SK-N-SH treated with all-trans-retinoic acid at 6 μM for 48 hours (cell line): ENCODE results near the gene TP53BP2.
A peak's percentile ranks its signal among the peaks of the same experiment; 100 is the strongest.

Experiments used
- ATAC-seq: fragments of 200-7000 bp; cut with Tn5 transposase; 3 replicates; pipeline ENCODE4 v1.9.1; 2020; ENCODE audit warnings: mild to moderate bottlenecking, moderate library complexity
- ARNTL ChIP-seq: fragments of 450-650 bp; formaldehyde crosslinking; IDR thresholded peaks from 2 replicates; pipeline ENCODE4 v1.5.0; 2020; ENCODE audit warnings: low read depth, mild to moderate bottlenecking, moderate library complexity, borderline replicate concordance
- BACH2 ChIP-seq: fragments of 250-450 bp; sonication (Bioruptor Pico); IDR thresholded peaks from 2 replicates; pipeline ENCODE4 v1.9.0; 2021; ENCODE audit warnings: mild to moderate bottlenecking, borderline replicate concordance
- CREB5 ChIP-seq: fragments of 250-450 bp; sonication (Bioruptor Pico); IDR thresholded peaks from 2 replicates; pipeline ENCODE4 v1.5.1; 2020; ENCODE audit warnings: low read depth, mild to moderate bottlenecking, moderate library complexity
- CSDC2 ChIP-seq: fragments of 250-450 bp; sonication (Bioruptor Pico); IDR thresholded peaks from 2 replicates; pipeline ENCODE4 v1.5.0; 2020; ENCODE audit warnings: mild to moderate bottlenecking, moderate library complexity
- CSRNP3 ChIP-seq: fragments of 250-450 bp; sonication (Bioruptor Pico); IDR thresholded peaks from 2 replicates; pipeline ENCODE4 v1.5.1; 2021; ENCODE audit warnings: mild to moderate bottlenecking, moderate library complexity
- ESRRG ChIP-seq: fragments of 250-450 bp; sonication (Bioruptor Pico); IDR thresholded peaks from 2 replicates; pipeline ENCODE4 v1.6.1; 2021; ENCODE audit warnings: mild to moderate bottlenecking
- GLIS3 ChIP-seq: fragments of 250-450 bp; sonication (Bioruptor Pico); IDR thresholded peaks from 2 replicates; pipeline ENCODE4 v1.5.0; 2020; ENCODE audit warnings: mild to moderate bottlenecking, moderate library complexity
- ISL1 ChIP-seq: fragments of 250-450 bp; sonication (Bioruptor Pico); IDR thresholded peaks from 2 replicates; pipeline ENCODE4 v2.1.2; 2022; ENCODE audit warnings: mild to moderate bottlenecking, moderate library complexity
- OSR1 ChIP-seq: fragments of 250-450 bp; sonication (Bioruptor Pico); IDR thresholded peaks from 2 replicates; pipeline ENCODE4 v1.8.0; 2022; ENCODE audit warnings: moderate library complexity, mild to moderate bottlenecking, inconsistent platforms
- PATZ1 ChIP-seq: fragments of 250-450 bp; sonication (Bioruptor Pico); IDR thresholded peaks from 2 replicates; pipeline ENCODE4 v1.8.0; 2020; ENCODE audit warnings: mild to moderate bottlenecking, moderate library complexity, borderline replicate concordance
- POU6F1 ChIP-seq: fragments of 250-450 bp; sonication (Bioruptor Pico); IDR thresholded peaks from 2 replicates; pipeline ENCODE4 v1.8.0; 2021; ENCODE audit warnings: low read depth, mild to moderate bottlenecking, moderate library complexity, borderline replicate concordance
- PPARA ChIP-seq: fragments of 250-450 bp; sonication (Bioruptor Pico); IDR thresholded peaks from 2 replicates; pipeline ENCODE4 v1.5.0; 2020; ENCODE audit warnings: mild to moderate bottlenecking, borderline replicate concordance
- RARB ChIP-seq: fragments of 250-450 bp; sonication (Bioruptor Pico); IDR thresholded peaks from 2 replicates; pipeline ENCODE4 v1.8.0; 2021; ENCODE audit warnings: mild to moderate bottlenecking, moderate library complexity
- SNAI2 ChIP-seq: fragments of 250-450 bp; sonication (Bioruptor Pico); IDR thresholded peaks from 2 replicates; pipeline ENCODE4 v1.5.0; 2020; ENCODE audit warnings: mild to moderate bottlenecking, moderate library complexity
- TCF4 ChIP-seq: fragments of 250-450 bp; sonication (Bioruptor Pico); IDR thresholded peaks from 2 replicates; pipeline ENCODE4 v1.8.0; 2021; ENCODE audit warnings: mild to moderate bottlenecking, moderate library complexity, borderline replicate concordance
- TOX ChIP-seq: fragments of 250-450 bp; sonication (Bioruptor Pico); IDR thresholded peaks from 2 replicates; pipeline ENCODE4 v1.8.0; 2021; ENCODE audit warnings: mild to moderate bottlenecking, moderate library complexity, borderline replicate concordance
- TSHZ2 ChIP-seq: fragments of 250-450 bp; sonication (Bioruptor Pico); IDR thresholded peaks from 2 replicates; pipeline ENCODE4 v1.5.0; 2020; ENCODE audit warnings: mild to moderate bottlenecking, moderate library complexity
- ZC3H10 ChIP-seq: fragments of 250-450 bp; sonication (Bioruptor Pico); IDR thresholded peaks from 2 replicates; pipeline ENCODE4 v1.5.1; 2021; ENCODE audit warnings: mild to moderate bottlenecking, moderate library complexity
- ZFP3 ChIP-seq: fragments of 250-450 bp; sonication (Bioruptor Pico); IDR thresholded peaks from 2 replicates; pipeline ENCODE4 v1.5.0; 2020; ENCODE audit warnings: mild to moderate bottlenecking, moderate library complexity
- ZFP30 ChIP-seq: fragments of 450-650 bp; formaldehyde crosslinking; IDR thresholded peaks from 2 replicates; pipeline ENCODE4 v1.5.0; 2022; ENCODE audit warnings: mild to moderate bottlenecking, moderate library complexity
- ZNF565 ChIP-seq: fragments of 450-650 bp; formaldehyde crosslinking; conservative IDR thresholded peaks from 2 replicates; pipeline ENCODE4 v1.5.0; 2020; ENCODE audit warnings: low read depth, mild to moderate bottlenecking, moderate library complexity
- ZNF70 ChIP-seq: fragments of 450-650 bp; formaldehyde crosslinking; IDR thresholded peaks from 2 replicates; pipeline ENCODE4 v1.5.0; 2020; ENCODE audit warnings: mild to moderate bottlenecking, moderate library complexity
- ZNF8 ChIP-seq: fragments of 450-650 bp; formaldehyde crosslinking; IDR thresholded peaks from 2 replicates; pipeline ENCODE4 v1.5.0; 2020; ENCODE audit warnings: mild to moderate bottlenecking, moderate library complexity

The TP53BP2 gene

GRCh38 chr1:223776075-223776814 lies 69.5 kb downstream of the TP53BP2 start:
- TF ChIP-seq OSR1 (CRISPR knock-in tag) (no peak), PATZ1 (CRISPR knock-in tag) (no peak; the same call in none of the 2 replicates), ZFP3 (no peak), GLIS3 (no peak), ZNF70 (CRISPR knock-in tag) (no peak), ZFP30 (CRISPR knock-in tag) (no peak), TCF4 (CRISPR knock-in tag) (no peak), RARB (CRISPR knock-in tag) (0 out of 2 replicates have a peak, but pooled peaks have one; percentile 22), ARNTL (no peak), PPARA (CRISPR knock-in tag) (no peak), ZNF8 (CRISPR knock-in tag) (no peak), POU6F1 (CRISPR knock-in tag) (no peak), ZNF565 (CRISPR knock-in tag) (no peak), BACH2 (CRISPR knock-in tag) (no peak), TOX (CRISPR knock-in tag) (no peak), CSDC2 (no peak), ZC3H10 (CRISPR knock-in tag) (peak; percentile 45; the same call in 1 of the 2 replicates), TSHZ2 (CRISPR knock-in tag) (no peak), CREB5 (CRISPR knock-in tag) (no peak), CSRNP3 (no peak), ESRRG (CRISPR knock-in tag) (no peak), ISL1 (CRISPR knock-in tag) (0 out of 2 replicates have a peak, but pooled peaks have one; percentile 29), SNAI2 (CRISPR knock-in tag) (no peak)
- ATAC-seq, result peak; percentile 57

GRCh38 chr1:223775711-223776074 lies 70.1 kb downstream of the TP53BP2 start:
- ATAC-seq, result no peak
- TF ChIP-seq ISL1 (CRISPR knock-in tag), result no peak
- no peak for TF ChIP-seq ZNF8 (CRISPR knock-in tag)
- TF ChIP-seq PPARA (CRISPR knock-in tag), result no peak
- TF ChIP-seq OSR1 (CRISPR knock-in tag), result no peak
- TF ChIP-seq CREB5 (CRISPR knock-in tag), result no peak
- no peak for TF ChIP-seq CSDC2
- no peak for TF ChIP-seq TOX (CRISPR knock-in tag)
- TF ChIP-seq PATZ1 (CRISPR knock-in tag), result no peak
- no peak for TF ChIP-seq ARNTL
- no peak for TF ChIP-seq TCF4 (CRISPR knock-in tag)
- no peak for TF ChIP-seq ZNF565 (CRISPR knock-in tag)
- TF ChIP-seq POU6F1 (CRISPR knock-in tag), result no peak
- no peak for TF ChIP-seq ZNF70 (CRISPR knock-in tag)
- TF ChIP-seq ESRRG (CRISPR knock-in tag), result no peak
- no peak for TF ChIP-seq BACH2 (CRISPR knock-in tag)
- TF ChIP-seq ZFP3, result no peak
